ENCODE results near the gene GAPDHS. TPM values are rescaled to one million over a fixed set of nuclear protein-coding genes. Genes with fewer than 3 reads are reported as not detected.

Gene GAPDHS
- total and polyA plus RNA-seq, 2 of the 4 experiments (the other 2 are of a cell fraction) = not detected

DNA sequence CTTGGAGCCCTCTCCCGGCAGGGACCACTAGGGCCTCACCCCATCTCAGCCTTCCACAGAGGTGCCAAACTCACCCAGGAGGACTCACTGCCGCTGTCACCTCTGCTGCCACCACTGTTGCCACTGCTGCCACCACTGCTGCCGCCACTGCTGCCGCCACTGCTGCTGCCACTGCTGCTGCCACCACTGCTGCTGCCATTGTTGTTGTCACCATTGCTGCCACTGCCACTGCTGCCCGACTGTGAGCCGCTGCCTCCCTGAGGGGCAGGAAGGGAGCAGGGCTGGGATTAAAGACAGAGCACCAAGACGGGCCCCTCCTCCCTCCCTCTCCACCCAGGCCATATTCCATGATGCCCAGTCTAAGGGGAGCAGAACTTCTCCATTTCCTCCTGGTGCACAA lies 21.9 kb upstream of the GAPDHS start (continued):
- TF ChIP-seq MXI1 (IDR thresholded peaks at IDR 0.05; ENCODE audit: borderline replicate concordance, low read depth, low read length) (no peak), RAD21 (IDR thresholded peaks at IDR 0.05; ENCODE audit: low read length) (no peak)

DNA sequence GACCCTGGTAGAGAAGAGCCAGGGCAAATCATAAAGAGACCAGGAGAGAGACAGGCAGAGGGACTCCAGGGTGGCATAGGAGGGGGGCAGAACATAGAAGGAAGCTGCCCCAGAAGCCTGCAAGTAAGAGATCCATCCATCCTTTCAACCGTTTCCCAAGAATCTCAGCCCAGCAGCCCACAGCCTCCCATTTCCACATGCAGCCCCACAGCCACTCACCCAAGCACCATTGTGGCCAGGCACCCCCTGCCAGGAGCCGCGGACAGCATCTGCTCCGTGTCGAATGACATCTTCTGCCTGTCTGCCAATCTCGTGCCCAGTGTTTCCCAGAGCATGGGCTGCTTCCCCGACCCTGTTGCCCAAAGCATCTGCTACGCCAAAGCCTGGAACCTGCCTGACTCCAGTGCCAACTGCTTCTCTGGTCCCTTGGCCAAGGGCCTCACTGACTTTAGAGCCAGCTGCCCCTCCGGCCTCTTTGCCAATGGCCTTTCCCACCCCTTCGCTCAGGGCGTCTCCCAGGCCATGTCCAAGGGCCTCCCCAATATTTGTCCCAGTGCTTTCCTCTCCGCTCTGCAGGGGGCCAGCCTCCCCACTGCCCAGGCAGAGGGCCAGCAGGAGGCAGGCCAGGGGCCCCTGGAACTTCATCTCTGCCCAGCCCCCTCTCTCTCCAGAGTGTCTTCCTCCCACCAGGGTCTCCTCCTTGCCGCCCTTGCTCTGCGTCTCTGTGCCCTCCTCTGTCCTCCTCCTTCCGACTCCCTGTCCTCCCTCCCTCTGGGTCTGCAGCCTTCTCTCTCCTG lies 20.2 kb upstream of the GAPDHS start:
- WGBS, 2 experiments (ENCODE audit: extremely low coverage in 2 of 2, insufficient read length in 1 of 2) = 46% methylated on average over 8 of the region's 15 CpGs; no CpG with 5 or more reads in 1 of the 2 experiments
- in situ Hi-C loops (cut with MboI; ENCODE audit: low sequenced_read_pairs) (no loop called here), intact Hi-C loops (cut with micrococcal nuclease) (no loop called here)

More for the DNA sequence above, 20.2 kb upstream of the GAPDHS start:
- TF ChIP-seq NFE2L2 (IDR thresholded peaks at IDR 0.05; ENCODE audit: low read depth, low read length) = no peak
- TF ChIP-seq BHLHE40 (IDR thresholded peaks at IDR 0.05; ENCODE audit: low read depth, low read length) = no peak
- TF ChIP-seq RAD21 (IDR thresholded peaks at IDR 0.05; ENCODE audit: low read length) = no peak
- TF ChIP-seq RCOR1 (IDR thresholded peaks at IDR 0.05; ENCODE audit: insufficient replicate concordance, low read length) = no peak
- TF ChIP-seq RFX5 (IDR thresholded peaks at IDR 0.05; ENCODE audit: low read depth, low read length) = no peak
- TF ChIP-seq, protein P1, sequence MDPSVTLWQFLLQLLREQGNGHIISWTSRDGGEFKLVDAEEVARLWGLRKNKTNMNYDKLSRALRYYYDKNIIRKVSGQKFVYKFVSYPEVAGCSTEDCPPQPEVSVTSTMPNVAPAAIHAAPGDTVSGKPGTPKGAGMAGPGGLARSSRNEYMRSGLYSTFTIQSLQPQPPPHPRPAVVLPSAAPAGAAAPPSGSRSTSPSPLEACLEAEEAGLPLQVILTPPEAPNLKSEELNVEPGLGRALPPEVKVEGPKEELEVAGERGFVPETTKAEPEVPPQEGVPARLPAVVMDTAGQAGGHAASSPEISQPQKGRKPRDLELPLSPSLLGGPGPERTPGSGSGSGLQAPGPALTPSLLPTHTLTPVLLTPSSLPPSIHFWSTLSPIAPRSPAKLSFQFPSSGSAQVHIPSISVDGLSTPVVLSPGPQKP (IDR thresholded peaks at IDR 0.05; ENCODE audit: borderline replicate concordance, low read depth, low read length) = no peak
- TF ChIP-seq, protein P2, sequence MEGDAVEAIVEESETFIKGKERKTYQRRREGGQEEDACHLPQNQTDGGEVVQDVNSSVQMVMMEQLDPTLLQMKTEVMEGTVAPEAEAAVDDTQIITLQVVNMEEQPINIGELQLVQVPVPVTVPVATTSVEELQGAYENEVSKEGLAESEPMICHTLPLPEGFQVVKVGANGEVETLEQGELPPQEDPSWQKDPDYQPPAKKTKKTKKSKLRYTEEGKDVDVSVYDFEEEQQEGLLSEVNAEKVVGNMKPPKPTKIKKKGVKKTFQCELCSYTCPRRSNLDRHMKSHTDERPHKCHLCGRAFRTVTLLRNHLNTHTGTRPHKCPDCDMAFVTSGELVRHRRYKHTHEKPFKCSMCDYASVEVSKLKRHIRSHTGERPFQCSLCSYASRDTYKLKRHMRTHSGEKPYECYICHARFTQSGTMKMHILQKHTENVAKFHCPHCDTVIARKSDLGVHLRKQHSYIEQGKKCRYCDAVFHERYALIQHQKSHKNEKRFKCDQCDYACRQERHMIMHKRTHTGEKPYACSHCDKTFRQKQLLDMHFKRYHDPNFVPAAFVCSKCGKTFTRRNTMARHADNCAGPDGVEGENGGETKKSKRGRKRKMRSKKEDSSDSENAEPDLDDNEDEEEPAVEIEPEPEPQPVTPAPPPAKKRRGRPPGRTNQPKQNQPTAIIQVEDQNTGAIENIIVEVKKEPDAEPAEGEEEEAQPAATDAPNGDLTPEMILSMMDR (conservative IDR thresholded peaks at IDR 0.05; ENCODE audit: low read depth, low read length) = no peak
- H2AFZ ChIP-seq (replicated peaks; ENCODE audit: low read length, poor library complexity) = no peak overlapping the region
- no peak overlapping the region for H4K8ac ChIP-seq (ENCODE audit: low read depth in 2 of 2, low read length in 2 of 2)
- dilution Hi-C loops (cut with HindIII; ENCODE audit: low sequenced_read_pairs, unreplicated experiment) = no loop called here
- H3K27me3 ChIP-seq (ENCODE audit: control insufficient read depth, insufficient read depth, low read length) = peaks cover 43% of the 10 kb centered on the region
- no peak overlapping the region for H3K56ac ChIP-seq (ENCODE audit: extremely low read depth, insufficient read depth, low read length)
- BruUV-seq (replicated peaks) = no TSS peak
- H3K27ac ChIP-seq (ENCODE audit: insufficient read depth, low read length) = no peak overlapping the region
- no peak overlapping the region for H2BK20ac ChIP-seq (ENCODE audit: low read depth, low read length)
- CTCF ChIA-PET = no interaction called here
- no peaks in the 10 kb centered on the region for H4K20me1 ChIP-seq (ENCODE audit: insufficient read depth, low read length)
- no peak overlapping the region for H3K14ac ChIP-seq (replicated peaks; ENCODE audit: low read depth, low read length)
- H3K4me1 ChIP-seq (ENCODE audit: control insufficient read depth, insufficient read depth, low read length) = peaks cover 7% of the 10 kb centered on the region
- POLR2A ChIA-PET (ENCODE audit: unreplicated experiment) = no interaction called here
- no peak overlapping the region for H3K4me3 ChIP-seq (ENCODE audit: insufficient read depth, low read depth, low read length)
- H3K9ac ChIP-seq (ENCODE audit: low read depth, low read length) = no peak overlapping the region
- no peak for ATAC-seq (ENCODE audit: low read depth)
- no peak overlapping the region for H2AK5ac ChIP-seq (ENCODE audit: low read depth, low read length)
- H3K4me2 ChIP-seq (ENCODE audit: low read depth, low read length) = no peak overlapping the region
- H2AK9ac ChIP-seq (replicated peaks; ENCODE audit: low read depth, low read length, poor library complexity) = no peak overlapping the region
- no peak overlapping the region for H2BK15ac ChIP-seq (ENCODE audit: low read depth, low read length)
- no peaks in the 10 kb centered on the region for H3K79me1 ChIP-seq (ENCODE audit: low read depth in 1 of 2, low read length in 2 of 2)
- no peak overlapping the region for H3K18ac ChIP-seq (ENCODE audit: low read depth, low read length)
- peak overlapping the region; percentile 35; the same call in 1 of the 2 replicates for H3K4ac ChIP-seq (ENCODE audit: low read depth, low read length)
- H3K36me3 ChIP-seq (ENCODE audit: control insufficient read depth, insufficient read depth, low read length) = no peaks in the 10 kb centered on the region
- no peak overlapping the region; the same call in 1 of the 2 replicates for H4K91ac ChIP-seq (ENCODE audit: insufficient read depth, low read depth, low read length)
- peaks cover 7% of the 10 kb centered on the region for H3K9me1 ChIP-seq (ENCODE audit: insufficient read depth, low read length)
- H3K23ac ChIP-seq (ENCODE audit: low read depth, low read length) = no peak overlapping the region
- no peak for DNase-seq
- no peak overlapping the region for H2BK5ac ChIP-seq (ENCODE audit: low read depth, low read length, poor library complexity, severe bottlenecking)
- H3K9me3 ChIP-seq (ENCODE audit: control insufficient read depth, insufficient read depth, low read length) = no peaks in the 10 kb centered on the region
- no peak overlapping the region for H2BK120ac ChIP-seq (ENCODE audit: low read depth, low read length)
- H4K5ac ChIP-seq (ENCODE audit: low read depth, low read length) = no peak overlapping the region
